Activated B cell treated with CpG ODN at 0.5 μM for 24 hours (primary cell): ENCODE data around the gene CTNND2. TPM values are rescaled to one million over a fixed set of nuclear protein-coding genes. Genes with fewer than 3 reads are reported as not detected.

Experiments
- ATAC-seq: fragments of 200-7000 bp; cut with Tn5 transposase; one replicate; pipeline ENCODE4 v1.10.0; 2021; ENCODE audit warnings: low read depth, mild to moderate bottlenecking, moderate library complexity
- CTCF ChIA-PET: fragments of 350-600 bp; sonication (Branson Sonifier 250); formaldehyde crosslinking; loops from one replicate; lab custom pipeline; 2021; ENCODE audit warnings: antibody characterized with exemption; lab: Charles Lee
- POLR2A ChIA-PET: fragments of 350-600 bp; sonication (Branson Sonifier 250); formaldehyde crosslinking; loops from one replicate; lab custom pipeline; 2021; ENCODE audit warnings: antibody characterized with exemption; lab: Charles Lee
- DNase-seq: peaks from one replicate; pipeline ENCODE4 v3.0.0; 2022
- H3K27ac Mint-ChIP-seq: one replicate; pipeline ENCODE4 v1.8.0; 2020; ENCODE audit warnings: mixed read lengths
- H3K27me3 Mint-ChIP-seq: one replicate; pipeline ENCODE4 v1.8.0; 2021; ENCODE audit warnings: mixed read lengths
- H3K36me3 Mint-ChIP-seq: one replicate; pipeline ENCODE4 v1.8.0; 2021; ENCODE audit warnings: low read depth, mixed read lengths
- H3K4me1 Mint-ChIP-seq: one replicate; pipeline ENCODE4 v1.8.0; 2021; ENCODE audit warnings: mixed read lengths
- H3K4me3 Mint-ChIP-seq: one replicate; pipeline ENCODE4 v1.8.0; 2020; ENCODE audit warnings: mild to moderate bottlenecking, mixed read lengths
- H3K9me3 Mint-ChIP-seq: one replicate; pipeline ENCODE4 v1.8.0; 2020; ENCODE audit warnings: mixed read lengths
- intact Hi-C: fragments of 100-400 bp; cut with micrococcal nuclease; formaldehyde crosslinking; loops from one replicate; pipeline ENCODE4 v1.15.1; 2024
- total RNA-seq: library from RNA; stranded (reverse); gene quantifications from 2 replicates; pipeline ENCODE4 v1.2.3, GENCODE V29; 2022
- TF ChIP-seq, protein P1 (sequence below): fragments of 200-600 bp; IDR thresholded peaks from one replicate; pipeline ENCODE4 v1.8.0; 2022; ENCODE audit warnings: antibody characterized with exemption, mild to moderate bottlenecking

The CTNND2 gene
- total RNA-seq, 1 donor from 2014 or later, result not detected

DNA sequence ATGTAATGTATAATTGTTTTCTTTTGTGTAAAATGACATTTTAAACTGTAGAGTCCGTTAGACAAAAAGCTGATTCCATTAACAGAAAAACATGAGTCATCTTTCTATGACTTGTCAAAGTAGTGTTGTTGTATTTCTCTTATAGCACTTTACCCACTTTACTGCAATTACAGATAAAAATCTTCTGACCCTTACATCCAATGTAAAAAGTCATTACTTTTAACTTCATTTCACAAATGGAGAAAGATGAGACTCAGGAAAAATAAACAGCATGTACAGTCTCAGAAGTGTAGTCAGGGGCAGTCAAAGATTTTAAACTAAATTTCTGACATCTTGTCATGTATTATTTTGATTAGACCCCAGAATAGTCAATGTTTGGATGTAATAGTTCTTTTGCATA, 146.6 kb downstream of the CTNND2 start:
- Mint-ChIP-seq H3K9me3 (peaks cover 2% of the 10 kb centered on the region), H3K27ac (no peak overlapping the region), H3K27me3 (no peaks in the 10 kb centered on the region), H3K36me3 (no peaks in the 10 kb centered on the region), H3K4me3 (no peak overlapping the region), H3K4me1 (no peaks in the 10 kb centered on the region)
- intact Hi-C loops, result no loop called here
- TF ChIP-seq, protein P1, sequence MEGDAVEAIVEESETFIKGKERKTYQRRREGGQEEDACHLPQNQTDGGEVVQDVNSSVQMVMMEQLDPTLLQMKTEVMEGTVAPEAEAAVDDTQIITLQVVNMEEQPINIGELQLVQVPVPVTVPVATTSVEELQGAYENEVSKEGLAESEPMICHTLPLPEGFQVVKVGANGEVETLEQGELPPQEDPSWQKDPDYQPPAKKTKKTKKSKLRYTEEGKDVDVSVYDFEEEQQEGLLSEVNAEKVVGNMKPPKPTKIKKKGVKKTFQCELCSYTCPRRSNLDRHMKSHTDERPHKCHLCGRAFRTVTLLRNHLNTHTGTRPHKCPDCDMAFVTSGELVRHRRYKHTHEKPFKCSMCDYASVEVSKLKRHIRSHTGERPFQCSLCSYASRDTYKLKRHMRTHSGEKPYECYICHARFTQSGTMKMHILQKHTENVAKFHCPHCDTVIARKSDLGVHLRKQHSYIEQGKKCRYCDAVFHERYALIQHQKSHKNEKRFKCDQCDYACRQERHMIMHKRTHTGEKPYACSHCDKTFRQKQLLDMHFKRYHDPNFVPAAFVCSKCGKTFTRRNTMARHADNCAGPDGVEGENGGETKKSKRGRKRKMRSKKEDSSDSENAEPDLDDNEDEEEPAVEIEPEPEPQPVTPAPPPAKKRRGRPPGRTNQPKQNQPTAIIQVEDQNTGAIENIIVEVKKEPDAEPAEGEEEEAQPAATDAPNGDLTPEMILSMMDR, result no peak
- ChIA-PET POLR2A (no interaction called here), CTCF (no interaction called here)
- ATAC-seq (no peak), DNase-seq (no peak)

DNA sequence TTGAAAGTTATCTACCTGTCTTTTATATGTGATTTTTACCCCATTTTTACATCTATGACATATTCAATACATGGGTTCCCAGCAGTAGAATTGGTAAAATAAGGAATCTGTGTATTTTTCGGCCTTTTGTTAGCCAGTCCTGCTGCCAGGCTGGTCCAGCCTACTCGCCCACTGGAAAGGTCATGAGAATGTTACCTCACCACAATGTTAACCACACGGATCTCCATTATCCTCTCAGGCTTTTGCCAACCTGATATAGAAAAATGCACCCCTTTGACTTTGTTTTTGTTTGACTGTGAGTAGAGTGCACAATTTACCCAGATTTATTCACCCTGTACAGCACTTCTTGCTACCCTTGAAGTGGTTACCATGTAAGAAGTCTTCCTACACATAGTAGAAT, 167.2 kb downstream of the CTNND2 start:
- Mint-ChIP-seq H3K27me3 (no peaks in the 10 kb centered on the region), H3K9me3 (peaks cover 5% of the 10 kb centered on the region), H3K27ac (no peak overlapping the region), H3K36me3 (no peaks in the 10 kb centered on the region), H3K4me1 (no peaks in the 10 kb centered on the region), H3K4me3 (no peak overlapping the region)
- DNase-seq (no peak), ATAC-seq (no peak)
- ChIA-PET CTCF (no interaction called here), POLR2A (no interaction called here)
- intact Hi-C loops, result no loop called here
- TF ChIP-seq, protein P1, result no peak

DNA sequence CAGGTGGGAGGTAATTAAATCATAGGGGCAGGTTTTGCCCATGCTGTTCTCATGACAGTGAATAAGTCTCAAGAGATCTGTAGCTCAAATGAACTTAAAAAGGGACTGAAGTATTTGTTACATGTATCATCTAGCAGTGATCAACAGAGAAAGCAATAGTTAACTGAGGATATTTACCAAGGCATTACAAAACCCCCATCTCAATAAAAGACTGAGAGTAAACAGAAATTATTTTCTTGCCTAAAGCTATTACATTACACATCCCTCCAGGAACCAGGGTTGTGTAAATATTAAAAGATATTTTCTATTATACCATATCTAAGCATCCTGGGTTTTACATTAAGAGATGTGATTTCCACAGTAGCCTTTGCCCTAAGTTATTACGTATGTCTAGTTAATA, 169.9 kb downstream of the CTNND2 start:
- Mint-ChIP-seq H3K27ac (no peak overlapping the region), H3K9me3 (no peaks in the 10 kb centered on the region), H3K27me3 (no peaks in the 10 kb centered on the region), H3K36me3 (no peaks in the 10 kb centered on the region), H3K4me1 (no peaks in the 10 kb centered on the region), H3K4me3 (no peak overlapping the region)
- ChIA-PET CTCF (no interaction called here), POLR2A (no interaction called here)
- intact Hi-C loops, result no loop called here
- DNase-seq, result no peak
- TF ChIP-seq, protein P1, result no peak
- ATAC-seq, result no peak

DNA sequence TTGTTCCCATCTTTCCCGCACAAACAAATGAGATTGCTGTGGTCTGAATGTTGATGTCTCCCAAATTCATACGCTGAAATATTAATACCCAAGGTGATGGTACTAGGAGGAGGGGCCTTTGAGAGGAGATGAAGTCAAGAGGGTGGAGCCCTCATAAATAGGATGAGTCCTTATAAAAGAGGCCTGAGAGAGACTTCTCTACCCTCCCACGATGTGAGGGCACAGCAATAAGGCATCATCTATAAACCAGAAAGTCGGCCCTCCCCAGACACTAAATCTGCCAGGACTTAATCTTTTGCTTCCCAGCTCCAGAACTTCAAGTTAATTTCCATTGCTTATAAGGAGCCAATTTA, 170.4 kb downstream of the CTNND2 start:
- Mint-ChIP-seq H3K36me3 (no peaks in the 10 kb centered on the region), H3K9me3 (no peaks in the 10 kb centered on the region), H3K27ac (no peak overlapping the region), H3K4me1 (no peaks in the 10 kb centered on the region), H3K4me3 (no peak overlapping the region), H3K27me3 (no peaks in the 10 kb centered on the region)
- intact Hi-C loops, result no loop called here
- POLR2A ChIA-PET, result no interaction called here
- TF ChIP-seq, protein P1, result no peak
- ATAC-seq (no peak), DNase-seq (no peak)
- CTCF ChIA-PET, result no interaction called here

DNA sequence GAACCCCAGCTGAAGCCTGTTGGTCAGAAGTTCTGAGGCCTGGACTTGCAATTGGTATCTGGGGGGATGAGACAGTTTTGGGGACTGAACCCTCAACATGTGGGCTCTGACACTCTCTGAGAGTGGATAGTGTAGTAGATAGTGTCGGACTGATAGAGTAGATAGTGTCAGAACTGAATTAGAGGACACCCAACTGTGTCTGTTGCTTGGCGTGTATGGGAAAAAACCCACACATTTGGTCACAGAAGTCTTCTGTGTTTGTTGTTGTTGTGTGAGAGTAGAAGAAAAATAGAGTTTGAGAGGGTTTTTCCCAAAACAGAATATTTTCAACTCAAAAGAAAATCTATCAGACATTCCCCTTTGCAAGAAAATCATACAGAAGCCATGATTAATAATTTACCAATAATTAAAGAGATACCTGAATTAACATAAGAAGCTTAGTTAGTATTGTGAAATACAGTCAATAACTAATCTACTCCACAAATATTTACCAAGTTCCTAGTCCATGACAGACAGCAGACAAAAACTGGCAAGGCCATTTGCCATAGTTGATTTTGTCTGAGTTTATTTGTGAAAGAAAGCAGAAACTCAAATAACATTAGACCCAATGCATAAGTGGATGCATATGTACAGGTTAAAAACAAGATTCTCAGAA, 170.9 kb downstream of the CTNND2 start:
- DNase-seq (no peak), ATAC-seq (no peak)
- Mint-ChIP-seq H3K27ac (no peak overlapping the region), H3K4me3 (no peak overlapping the region), H3K27me3 (no peaks in the 10 kb centered on the region), H3K9me3 (no peaks in the 10 kb centered on the region), H3K36me3 (no peaks in the 10 kb centered on the region), H3K4me1 (no peaks in the 10 kb centered on the region)
- POLR2A ChIA-PET, result no interaction called here
- TF ChIP-seq, protein P1, result no peak
- intact Hi-C loops, result no loop called here
- CTCF ChIA-PET, result no interaction called here
